Measurements from ENCODE around the gene MAGT1.

- no peak for TF ChIP-seq EZH2 (IDR thresholded peaks at IDR 0.05)
- no peak for TF ChIP-seq POLR2AphosphoS5 (IDR thresholded peaks at IDR 0.05; ENCODE audit: borderline replicate concordance, low read depth, low read length)
- no peak for TF ChIP-seq FOXP2 (optimal IDR thresholded peaks at IDR 0.05; ENCODE audit: control extremely low read depth, extremely low read length, insufficient read depth)
Observed at GRCh38 chrX:77935886-77936285, 40.7 kb upstream of the MAGT1 start.

All from SK-N-MC (cell line).